ENCODE results near the gene HSPA1A. TPM values are rescaled to one million over a fixed set of nuclear protein-coding genes. Genes with fewer than 3 reads are reported as not detected.
A peak's percentile ranks its signal among the peaks of the same experiment; 100 is the strongest.

Gene HSPA1A
- total RNA-seq, 1 experiment from 2014 or later: 169 TPM

- no peaks in the 10 kb centered on the region; the same call in 1 of the 2 replicates for H3K36me3 ChIP-seq (ENCODE audit: control insufficient read depth, insufficient read depth, low read length)
- peak overlapping the region; percentile 67 for H3K27ac ChIP-seq (ENCODE audit: low read length)
- ChIA-PET POLR2A (interaction anchor here (0.6 kb wide), 1 partner anchor 34 kb away, joined by 3 read pairs; no protein-coding TSS in a partner anchor), CTCF (interaction anchor here (1.1 kb wide), 1 partner anchor 9 kb away, joined by 3 read pairs; no protein-coding TSS in a partner anchor)
- ATAC-seq (no peak), DNase-seq (ENCODE audit: low read depth, low spot score) (no peak)
- in situ Hi-C loops (cut with HindIII; ENCODE audit: low pct_unique_long_range_greater_than_20kb, low sequenced_read_pairs) (no loop called here), intact Hi-C loops (cut with micrococcal nuclease; ENCODE audit: unreplicated experiment) (no loop called here)
- no peaks in the 10 kb centered on the region for H3K9me3 ChIP-seq (ENCODE audit: control insufficient read depth, insufficient read depth, low read depth, low read length)
- TF ChIP-seq REST (IDR thresholded peaks at IDR 0.05; ENCODE audit: insufficient read depth in 1 of 2, low read depth in 2 of 2, low read length in 1 of 2) (no peak), CTCF (IDR thresholded peaks at IDR 0.05) (no peak), TCF7L2 (IDR thresholded peaks at IDR 0.05; ENCODE audit: low read depth, low read length) (no peak), POLR2AphosphoS5 (IDR thresholded peaks at IDR 0.05; ENCODE audit: low read depth, low read length) (no peak), SIN3A (IDR thresholded peaks at IDR 0.05; ENCODE audit: borderline replicate concordance, insufficient read depth, low read depth, low read length) (no peak)
- no peaks in the 10 kb centered on the region for H3K27me3 ChIP-seq (ENCODE audit: control insufficient read depth, insufficient read depth, low read length)
- no peak overlapping the region for H3K4me3 ChIP-seq (ENCODE audit: low read depth in 2 of 2, low read length in 2 of 2)
- BruUV-seq (replicated peaks): no TSS peak
- peaks cover 15% of the 10 kb centered on the region for H3K4me1 ChIP-seq (ENCODE audit: control insufficient read depth, insufficient read depth, low read length)
Measured at GRCh38 chr6:31796993-31797385, 18.4 kb upstream of the HSPA1A start.

GRCh38 chr6:31797588-31797987 lies 17.8 kb upstream of the HSPA1A start:
- Histone ChIP-seq H3K4me3 (ENCODE audit: low read depth in 2 of 2, low read length in 2 of 2) (no peak overlapping the region), H3K9me3 (ENCODE audit: control insufficient read depth, insufficient read depth, low read depth, low read length) (no peaks in the 10 kb centered on the region), H3K27ac (ENCODE audit: low read length) (no peak overlapping the region; the same call in 1 of the 2 replicates), H3K36me3 (ENCODE audit: control insufficient read depth, insufficient read depth, low read length) (no peaks in the 10 kb centered on the region; the same call in 1 of the 2 replicates), H3K4me1 (ENCODE audit: control insufficient read depth, insufficient read depth, low read length) (peaks cover 10% of the 10 kb centered on the region), H3K27me3 (ENCODE audit: control insufficient read depth, insufficient read depth, low read length) (no peaks in the 10 kb centered on the region)
- in situ Hi-C loops (cut with HindIII; ENCODE audit: low pct_unique_long_range_greater_than_20kb, low sequenced_read_pairs) (no loop called here), intact Hi-C loops (cut with micrococcal nuclease; ENCODE audit: unreplicated experiment) (no loop called here)
- no TSS peak for BruUV-seq (replicated peaks)
- CTCF ChIA-PET: interaction anchor here (1.1 kb wide), 1 partner anchor 8 kb away, joined by 3 read pairs; no protein-coding TSS in a partner anchor
- DNase-seq (ENCODE audit: low read depth, low spot score) (no peak), ATAC-seq (no peak)
- TF ChIP-seq SIN3A (IDR thresholded peaks at IDR 0.05; ENCODE audit: borderline replicate concordance, insufficient read depth, low read depth, low read length) (no peak), POLR2AphosphoS5 (IDR thresholded peaks at IDR 0.05; ENCODE audit: low read depth, low read length) (no peak), REST (IDR thresholded peaks at IDR 0.05; ENCODE audit: insufficient read depth in 1 of 2, low read depth in 2 of 2, low read length in 1 of 2) (no peak), CTCF (IDR thresholded peaks at IDR 0.05) (no peak), TCF7L2 (IDR thresholded peaks at IDR 0.05; ENCODE audit: low read depth, low read length) (no peak; the same call in 1 of the 2 replicates)
- POLR2A ChIA-PET: interaction anchor here (0.6 kb wide), 1 partner anchor 33 kb away, joined by 3 read pairs; no protein-coding TSS in a partner anchor
